Measurements from ENCODE around the gene RASA2.
"Not testable (repeated sequence)": the region's sequence is repeated elsewhere in the genome, so short reads cannot be mapped to it uniquely, and the experiment has no call there.

Gene RASA2

GRCh38 chr3:141491929-141492328 lies 5.1 kb downstream of the RASA2 start:
- no peak for DNase-seq (ENCODE audit: low read depth in 1 of 2, low spot score in 1 of 2)

- DNase-seq (ENCODE audit: low read depth in 1 of 2, low spot score in 1 of 2), result no peak
These were observed 6.4 kb downstream of the RASA2 start for GRCh38 chr3:141493184-141493583.

- not testable (repeated sequence) for DNase-seq (ENCODE audit: low read depth in 1 of 2, low spot score in 1 of 2)
These were observed 10.8 kb downstream of the RASA2 start for GRCh38 chr3:141497589-141497988.

- peak; percentile 55 to 87 for DNase-seq (ENCODE audit: low read depth in 1 of 2, low spot score in 1 of 2)
These were observed 11.9 kb downstream of the RASA2 start for GRCh38 chr3:141498598-141499223.

- no peak for DNase-seq (ENCODE audit: low read depth in 1 of 2, low spot score in 1 of 2)
These were observed 12.5 kb downstream of the RASA2 start for GRCh38 chr3:141499284-141499683.

- DNase-seq (ENCODE audit: low read depth in 1 of 2, low spot score in 1 of 2), result no peak
These were observed 13.1 kb downstream of the RASA2 start for GRCh38 chr3:141499965-141500364.

- no peak for DNase-seq (ENCODE audit: low read depth in 1 of 2, low spot score in 1 of 2)
These were observed 13.6 kb downstream of the RASA2 start for GRCh38 chr3:141500397-141500796.

- DNase-seq (ENCODE audit: low read depth in 1 of 2, low spot score in 1 of 2), result no peak
These were observed 18.3 kb downstream of the RASA2 start for GRCh38 chr3:141505166-141505565.

- DNase-seq (ENCODE audit: low read depth in 1 of 2, low spot score in 1 of 2), result no peak
These were observed 19.2 kb downstream of the RASA2 start for GRCh38 chr3:141506071-141506470.

- DNase-seq (ENCODE audit: low read depth in 1 of 2, low spot score in 1 of 2), result no peak
These were observed 20.7 kb downstream of the RASA2 start for GRCh38 chr3:141507392-141508066.

GRCh38 chr3:141508067-141508436 lies 21.2 kb downstream of the RASA2 start:
- no peak for DNase-seq (ENCODE audit: low read depth in 1 of 2, low spot score in 1 of 2)

GRCh38 chr3:141511361-141511760 lies 24.5 kb downstream of the RASA2 start:
- no peak for DNase-seq (ENCODE audit: low read depth in 1 of 2, low spot score in 1 of 2)

GRCh38 chr3:141514382-141514781 lies 27.6 kb downstream of the RASA2 start:
- no peak for DNase-seq (ENCODE audit: low read depth in 1 of 2, low spot score in 1 of 2)

- DNase-seq (ENCODE audit: low read depth in 1 of 2, low spot score in 1 of 2), result no peak
These were observed 32.8 kb downstream of the RASA2 start for GRCh38 chr3:141519587-141519986.

GRCh38 chr3:141521781-141522180 lies 35.0 kb downstream of the RASA2 start:
- DNase-seq (ENCODE audit: low read depth in 1 of 2, low spot score in 1 of 2), result no peak

- DNase-seq (ENCODE audit: low read depth in 1 of 2, low spot score in 1 of 2), result no peak
These were observed 37.0 kb downstream of the RASA2 start for GRCh38 chr3:141523615-141524375.

GRCh38 chr3:141524988-141525387 lies 38.2 kb downstream of the RASA2 start:
- no peak for DNase-seq (ENCODE audit: low read depth in 1 of 2, low spot score in 1 of 2)

GRCh38 chr3:141525814-141526213 lies 39.0 kb downstream of the RASA2 start:
- DNase-seq (ENCODE audit: low read depth in 1 of 2, low spot score in 1 of 2), result no peak

- DNase-seq (ENCODE audit: low read depth in 1 of 2, low spot score in 1 of 2), result no peak
These were observed 39.9 kb downstream of the RASA2 start for GRCh38 chr3:141526709-141527108.

- no peak for DNase-seq (ENCODE audit: low read depth in 1 of 2, low spot score in 1 of 2)
These were observed 42.0 kb downstream of the RASA2 start for GRCh38 chr3:141528800-141529199.

GRCh38 chr3:141529256-141529655 lies 42.4 kb downstream of the RASA2 start:
- no peak for DNase-seq (ENCODE audit: low read depth in 1 of 2, low spot score in 1 of 2)

- DNase-seq (ENCODE audit: low read depth in 1 of 2, low spot score in 1 of 2), result no peak
These were observed 43.0 kb downstream of the RASA2 start for GRCh38 chr3:141529717-141530414.

Measured in activated CD4-positive, alpha-beta T cell treated with anti-CD3 and anti-CD28 coated beads, Interleukin-2, amount 50 U/mL, for 24 hours (primary cell).